Panc1 (cell line): ENCODE measurements around the gene CNTN5.

Experiments used
- POLR2AphosphoS5 ChIP-seq: IDR thresholded peaks from 2 replicates; pipeline ENCODE4 v1.6.1; 2012; ENCODE audit warnings: mild to moderate bottlenecking, low read depth, low read length, moderate library complexity
- SIN3A ChIP-seq: IDR thresholded peaks from 2 replicates; pipeline ENCODE4 v1.6.1; 2012; ENCODE audit warnings: low read depth, mild to moderate bottlenecking, low read length, moderate library complexity, borderline replicate concordance; ENCODE audit not compliant: insufficient read depth
- TF ChIP-seq, protein P1 (sequence below): fragments of 450-650 bp; IDR thresholded peaks from 2 replicates; pipeline ENCODE4 v1.5.1; 2017; ENCODE audit warnings: mild to moderate bottlenecking
- TF ChIP-seq, protein P2 (sequence below), 2 experiments: IDR thresholded peaks; 2 replicates each; pipeline ENCODE4 v1.6.1; 2011 to 2012; ENCODE audit warnings: low read depth in 2 of 2, control low read depth in 1 of 2, low read length in 1 of 2, mild to moderate bottlenecking in 1 of 2, moderate library complexity in 1 of 2; ENCODE audit not compliant: insufficient read depth in 1 of 2

DNA sequence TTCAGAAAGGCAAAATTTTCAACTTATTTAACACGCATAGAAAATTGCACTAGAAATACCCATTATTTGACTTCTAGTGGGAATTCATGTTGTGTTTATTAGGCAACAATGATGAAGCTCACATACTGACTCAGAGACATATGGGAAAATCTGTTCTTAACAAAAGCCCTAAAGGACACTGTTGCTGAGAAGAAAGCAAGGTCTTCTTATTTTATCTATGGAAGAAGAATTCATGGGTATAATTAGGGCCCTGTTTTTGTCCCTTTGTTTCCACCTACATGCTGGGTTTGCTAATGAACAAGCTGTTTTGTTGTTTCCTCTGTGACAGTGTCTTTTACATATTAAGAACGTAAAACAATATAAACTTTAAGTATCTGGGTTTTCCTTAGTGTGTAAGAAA lies 1059.6 kb downstream of the CNTN5 start:
- TF ChIP-seq, protein P1, sequence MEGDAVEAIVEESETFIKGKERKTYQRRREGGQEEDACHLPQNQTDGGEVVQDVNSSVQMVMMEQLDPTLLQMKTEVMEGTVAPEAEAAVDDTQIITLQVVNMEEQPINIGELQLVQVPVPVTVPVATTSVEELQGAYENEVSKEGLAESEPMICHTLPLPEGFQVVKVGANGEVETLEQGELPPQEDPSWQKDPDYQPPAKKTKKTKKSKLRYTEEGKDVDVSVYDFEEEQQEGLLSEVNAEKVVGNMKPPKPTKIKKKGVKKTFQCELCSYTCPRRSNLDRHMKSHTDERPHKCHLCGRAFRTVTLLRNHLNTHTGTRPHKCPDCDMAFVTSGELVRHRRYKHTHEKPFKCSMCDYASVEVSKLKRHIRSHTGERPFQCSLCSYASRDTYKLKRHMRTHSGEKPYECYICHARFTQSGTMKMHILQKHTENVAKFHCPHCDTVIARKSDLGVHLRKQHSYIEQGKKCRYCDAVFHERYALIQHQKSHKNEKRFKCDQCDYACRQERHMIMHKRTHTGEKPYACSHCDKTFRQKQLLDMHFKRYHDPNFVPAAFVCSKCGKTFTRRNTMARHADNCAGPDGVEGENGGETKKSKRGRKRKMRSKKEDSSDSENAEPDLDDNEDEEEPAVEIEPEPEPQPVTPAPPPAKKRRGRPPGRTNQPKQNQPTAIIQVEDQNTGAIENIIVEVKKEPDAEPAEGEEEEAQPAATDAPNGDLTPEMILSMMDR: no peak
- no peak for TF ChIP-seq POLR2AphosphoS5
- no peak for TF ChIP-seq SIN3A
- TF ChIP-seq, protein P2, sequence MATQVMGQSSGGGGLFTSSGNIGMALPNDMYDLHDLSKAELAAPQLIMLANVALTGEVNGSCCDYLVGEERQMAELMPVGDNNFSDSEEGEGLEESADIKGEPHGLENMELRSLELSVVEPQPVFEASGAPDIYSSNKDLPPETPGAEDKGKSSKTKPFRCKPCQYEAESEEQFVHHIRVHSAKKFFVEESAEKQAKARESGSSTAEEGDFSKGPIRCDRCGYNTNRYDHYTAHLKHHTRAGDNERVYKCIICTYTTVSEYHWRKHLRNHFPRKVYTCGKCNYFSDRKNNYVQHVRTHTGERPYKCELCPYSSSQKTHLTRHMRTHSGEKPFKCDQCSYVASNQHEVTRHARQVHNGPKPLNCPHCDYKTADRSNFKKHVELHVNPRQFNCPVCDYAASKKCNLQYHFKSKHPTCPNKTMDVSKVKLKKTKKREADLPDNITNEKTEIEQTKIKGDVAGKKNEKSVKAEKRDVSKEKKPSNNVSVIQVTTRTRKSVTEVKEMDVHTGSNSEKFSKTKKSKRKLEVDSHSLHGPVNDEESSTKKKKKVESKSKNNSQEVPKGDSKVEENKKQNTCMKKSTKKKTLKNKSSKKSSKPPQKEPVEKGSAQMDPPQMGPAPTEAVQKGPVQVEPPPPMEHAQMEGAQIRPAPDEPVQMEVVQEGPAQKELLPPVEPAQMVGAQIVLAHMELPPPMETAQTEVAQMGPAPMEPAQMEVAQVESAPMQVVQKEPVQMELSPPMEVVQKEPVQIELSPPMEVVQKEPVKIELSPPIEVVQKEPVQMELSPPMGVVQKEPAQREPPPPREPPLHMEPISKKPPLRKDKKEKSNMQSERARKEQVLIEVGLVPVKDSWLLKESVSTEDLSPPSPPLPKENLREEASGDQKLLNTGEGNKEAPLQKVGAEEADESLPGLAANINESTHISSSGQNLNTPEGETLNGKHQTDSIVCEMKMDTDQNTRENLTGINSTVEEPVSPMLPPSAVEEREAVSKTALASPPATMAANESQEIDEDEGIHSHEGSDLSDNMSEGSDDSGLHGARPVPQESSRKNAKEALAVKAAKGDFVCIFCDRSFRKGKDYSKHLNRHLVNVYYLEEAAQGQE (IDR thresholded peaks at IDR 0.05; ENCODE audit: insufficient read depth in 1 of 2, low read depth in 2 of 2, low read length in 1 of 2): no peak
